IMR-90 (cell line): ENCODE results near the gene TLK2. TPM values are rescaled to one million over a fixed set of nuclear protein-coding genes. Genes with fewer than 3 reads are reported as not detected.
"Not testable (repeated sequence)": the region's sequence is repeated elsewhere in the genome, so short reads cannot be mapped to it uniquely, and the experiment has no call there.

ENCODE experiments used
- ATAC-seq: fragments of 200-7000 bp; cut with Tn5 transposase; 2 replicates; pipeline ENCODE4 v1.9.1; 2020; ENCODE audit warnings: low read depth, mild to moderate bottlenecking, moderate library complexity
- Bru-seq: library from RNA; stranded (reverse); fragments of 400-500 nt; gene quantifications from one replicate; lab custom pipeline; 2021; lab: Mats Ljungman, UMichigan
- BruChase-seq, 2 experiments: library from RNA; stranded (reverse); fragments of 400-500 nt; gene quantifications; one replicate each; lab custom pipeline; 2021; lab: Mats Ljungman, UMichigan
- BruUV-seq: library from RNA; stranded (reverse); fragments of 400-500 nt; replicated peaks from 2 replicates; lab custom pipeline; 2021; lab: Mats Ljungman, UMichigan
- CTCF ChIA-PET: fragments of 300-600 bp; formaldehyde crosslinking; extraction: SDS; loops from one replicate; lab custom pipeline; 2021; ENCODE audit warnings: antibody characterized with exemption; lab: Yijun Ruan, JAX
- POLR2A ChIA-PET: fragments of 300-600 bp; sonication (Branson Sonifier 250); formaldehyde crosslinking; loops from one replicate; lab custom pipeline; 2022; ENCODE audit warnings: antibody characterized with exemption; ENCODE audit not compliant: unreplicated experiment; lab: Charles Lee
- DNase-seq: peaks from one replicate; pipeline ENCODE4 v3.0.0; 2013
- H2AFZ ChIP-seq: replicated peaks from 2 replicates; pipeline ENCODE3; 2013; ENCODE audit warnings: low read length, mild to moderate bottlenecking; ENCODE audit not compliant: poor library complexity
- H2AK5ac ChIP-seq: 2 replicates; pipeline ENCODE4 v1.6.1; 2013; ENCODE audit warnings: low read depth, low read length, inconsistent platforms
- H2AK9ac ChIP-seq: replicated peaks from 2 replicates; pipeline ENCODE3; 2013; ENCODE audit warnings: mild to moderate bottlenecking, low read depth, low read length, moderate library complexity; ENCODE audit not compliant: poor library complexity
- H2BK120ac ChIP-seq: 2 replicates; pipeline ENCODE4 v1.6.1; 2013; ENCODE audit warnings: low read depth, low read length, inconsistent platforms
- H2BK15ac ChIP-seq: 3 replicates; pipeline ENCODE4 v1.6.1; 2013; ENCODE audit warnings: low read depth, low read length, inconsistent platforms
- H2BK20ac ChIP-seq: 2 replicates; pipeline ENCODE4 v1.6.1; 2013; ENCODE audit warnings: low read depth, mild to moderate bottlenecking, inconsistent platforms, low read length, moderate library complexity
- H2BK5ac ChIP-seq: 2 replicates; pipeline ENCODE4 v1.6.1; 2013; ENCODE audit warnings: mild to moderate bottlenecking, low read depth, low read length, inconsistent platforms; ENCODE audit not compliant: poor library complexity, severe bottlenecking
- H3K14ac ChIP-seq: replicated peaks from 2 replicates; pipeline ENCODE4 v1.6.1; 2013; ENCODE audit warnings: low read depth, low read length, inconsistent platforms
- H3K18ac ChIP-seq: 2 replicates; pipeline ENCODE4 v1.6.1; 2013; ENCODE audit warnings: low read depth, low read length, control low read depth
- H3K23ac ChIP-seq: 2 replicates; pipeline ENCODE4 v1.6.1; 2013; ENCODE audit warnings: low read depth, low read length, inconsistent platforms
- H3K27ac ChIP-seq: 2 replicates; pipeline ENCODE4 v1.5.1; 2013; ENCODE audit warnings: mild to moderate bottlenecking, control low read depth, low read length; ENCODE audit not compliant: insufficient read depth
- H3K27me3 ChIP-seq: 2 replicates; pipeline ENCODE4 v1.6.1; 2013; ENCODE audit warnings: low read length; ENCODE audit not compliant: control insufficient read depth, insufficient read depth
- H3K36me3 ChIP-seq: 2 replicates; pipeline ENCODE4 v1.6.1; 2013; ENCODE audit warnings: low read length, mixed read lengths; ENCODE audit not compliant: control insufficient read depth, insufficient read depth
- H3K4ac ChIP-seq: 2 replicates; pipeline ENCODE4 v1.6.1; 2013; ENCODE audit warnings: low read depth, low read length, inconsistent platforms
- H3K4me1 ChIP-seq: 2 replicates; pipeline ENCODE4 v1.6.1; 2013; ENCODE audit warnings: low read length, mixed read lengths; ENCODE audit not compliant: control insufficient read depth, insufficient read depth
- H3K4me2 ChIP-seq: 2 replicates; pipeline ENCODE4 v1.6.1; 2013; ENCODE audit warnings: low read depth, mild to moderate bottlenecking, control low read depth, low read length, moderate library complexity
- H3K4me3 ChIP-seq: 2 replicates; pipeline ENCODE4 v1.5.1; 2013; ENCODE audit warnings: low read depth, mild to moderate bottlenecking, control low read depth, low read length, moderate library complexity; ENCODE audit not compliant: insufficient read depth
- H3K56ac ChIP-seq: 2 replicates; pipeline ENCODE4 v1.6.1; 2013; ENCODE audit warnings: low read length, inconsistent platforms; ENCODE audit not compliant: insufficient read depth; ENCODE audit errors: extremely low read depth
- H3K79me1 ChIP-seq, 2 experiments: 2 replicates each; pipeline ENCODE4 v1.6.1; 2013; ENCODE audit warnings: low read length in 2 of 2, inconsistent platforms in 1 of 2, low read depth in 1 of 2
- H3K9ac ChIP-seq: 2 replicates; pipeline ENCODE4 v1.6.1; 2013; ENCODE audit warnings: low read depth, low read length, control low read depth
- H3K9me1 ChIP-seq: 2 replicates; pipeline ENCODE4 v1.6.1; 2013; ENCODE audit warnings: low read length, inconsistent platforms; ENCODE audit not compliant: insufficient read depth
- H3K9me3 ChIP-seq: 2 replicates; pipeline ENCODE4 v1.6.1; 2013; ENCODE audit warnings: low read length; ENCODE audit not compliant: control insufficient read depth, insufficient read depth
- H4K20me1 ChIP-seq: 2 replicates; pipeline ENCODE4 v1.6.1; 2013; ENCODE audit warnings: low read length, inconsistent platforms; ENCODE audit not compliant: insufficient read depth
- H4K5ac ChIP-seq: 2 replicates; pipeline ENCODE4 v1.6.1; 2013; ENCODE audit warnings: mild to moderate bottlenecking, low read depth, low read length, control low read depth
- H4K8ac ChIP-seq, 2 experiments: 2 replicates each; pipeline ENCODE4 v1.6.1; 2013; ENCODE audit warnings: low read depth in 2 of 2, low read length in 2 of 2, control low read depth in 1 of 2, inconsistent platforms in 1 of 2
- H4K91ac ChIP-seq: 2 replicates; pipeline ENCODE4 v1.6.1; 2013; ENCODE audit warnings: low read depth, low read length, inconsistent platforms; ENCODE audit not compliant: insufficient read depth
- MAZ ChIP-seq: IDR thresholded peaks from 2 replicates; pipeline ENCODE4 v1.6.1; 2012; ENCODE audit warnings: low read depth, mild to moderate bottlenecking, low read length, improper control_type of control experiment, moderate library complexity, borderline replicate concordance
- POLR2A ChIP-seq: IDR thresholded peaks from 2 replicates; pipeline ENCODE4 v1.6.1; 2012; ENCODE audit warnings: mild to moderate bottlenecking, low read depth, low read length
- RCOR1 ChIP-seq: IDR thresholded peaks from 2 replicates; pipeline ENCODE4 v1.6.1; 2012; ENCODE audit warnings: mild to moderate bottlenecking, low read length, improper control_type of control experiment; ENCODE audit not compliant: insufficient replicate concordance
- WGBS, 2 experiments: methylation state at CpG; one replicate each; pipeline versions ENCODE4 v1.1.5 to v1.1.7; 2013; ENCODE audit warnings: missing lambda C conversion rate in 2 of 2; ENCODE audit not compliant: insufficient read length in 1 of 2; ENCODE audit errors: extremely low coverage in 2 of 2; 5-methylcytosine and 5-hydroxymethylcytosine counted together
- dilution Hi-C: fragments of 300-500 bp; cut with HindIII; formaldehyde crosslinking; loops from one replicate; pipeline ENCODE4 v1.14.3; 2018; ENCODE audit warnings: low sequenced_read_pairs; ENCODE audit not compliant: unreplicated experiment
- in situ Hi-C: fragments of 300-500 bp; cut with MboI; formaldehyde crosslinking; loops from 3 replicates; pipeline ENCODE4 v1.14.3; 2019; ENCODE audit warnings: low sequenced_read_pairs, inconsistent platforms, mixed read lengths
- intact Hi-C: fragments of 100-400 bp; cut with micrococcal nuclease; formaldehyde crosslinking; loops from 2 replicates; pipeline ENCODE4 v1.10.0; 2022
- long read RNA-seq: library from polyadenylated mRNA; unstranded; transcript quantifications from one replicate; pipeline ENCODE4 v2.0.0, GENCODE V29; 2021; ENCODE audit not compliant: unreplicated experiment
- polyA plus RNA-seq, 3 experiments: library from polyadenylated mRNA; depleted of rRNA; stranded (reverse); fragments of >200 nt; gene quantifications; 2 replicates each; pipeline ENCODE4 v1.2.3, GENCODE V29; 2012; ENCODE audit warnings: low replicate concordance in 1 of 3
- total RNA-seq: library from RNA; depleted of rRNA; stranded (reverse); fragments of >200 nt; gene quantifications from 2 replicates; pipeline ENCODE4 v1.2.3, GENCODE V29; 2012; rRNA removed

Gene TLK2
- total RNA-seq (35.7 and 42.2 TPM in 2 replicates), polyA plus RNA-seq (2012; rRNA removed) (34.2 and 39.4 TPM in 2 replicates), Bru-seq, nascent RNA (percentile 89 among the genes with signal in this experiment), BruChase-seq, experiment 1, labeled RNA remaining after a 6-hour chase (percentile 87 among the genes with signal in this experiment), BruChase-seq, experiment 2, labeled RNA remaining after a 2-hour chase (percentile 79 among the genes with signal in this experiment)
- 12.8 and 13.6 TPM in 2 replicates for polyA plus RNA-seq (2012; cell fraction: cytosol; rRNA removed)
- 6.6 and 45.8 TPM in 2 replicates for polyA plus RNA-seq (2012; cell fraction: nucleus; rRNA removed; ENCODE audit: low replicate concordance)
- long read RNA-seq, transcript TLK2-202 (21 exons, 3,227 nt): major isoform, 10 of 62 reads
- long read RNA-seq, transcript TLK2-203 (22 exons, 3,449 nt): minor isoform, 9 of 62 reads
- long read RNA-seq, transcript TLK2-208 (1 exons, 3,536 nt): minor isoform, 9 of 62 reads
- long read RNA-seq, partial matches to known transcripts: 4 of 62 reads
- long read RNA-seq, other reads (novel, unspliced or antisense): 30 of 62 reads

- H3K9me1 ChIP-seq: 0 out of 2 replicates have a peak, but pooled peaks cover 3% of the 10 kb centered on the region
- DNase-seq: peak; percentile 69
- dilution Hi-C loops (no loop called here), intact Hi-C loops (no loop called here), in situ Hi-C loops (no loop called here)
- H3K4me2 ChIP-seq: peak within 1 kb of the TSS; percentile 90
- H3K56ac ChIP-seq: peak within 1 kb of the TSS; percentile 79; the same call in 1 of the 2 replicates
- peaks cover 4% of the 10 kb centered on the region for H3K4me1 ChIP-seq
- peak within 1 kb of the TSS; percentile 82 for H3K23ac ChIP-seq
- peaks cover 10 to 21% of the 10 kb centered on the region in 2 experiments for H3K79me1 ChIP-seq
- H2BK5ac ChIP-seq: peak within 1 kb of the TSS; percentile 60
- H3K36me3 ChIP-seq: peaks cover 1% of the 10 kb centered on the region; the same call in 1 of the 2 replicates
- peak; percentile 14; the same call in 1 of the 2 replicates for TF ChIP-seq MAZ
- TF ChIP-seq POLR2A: peak; percentile 70
- TF ChIP-seq RCOR1: no peak
- no peak within 1 kb of the TSS for H2BK120ac ChIP-seq
- H4K91ac ChIP-seq: peak within 1 kb of the TSS; percentile 32; the same call in 1 of the 2 replicates
- BruUV-seq: no TSS peak
- H3K18ac ChIP-seq: peak within 1 kb of the TSS; percentile 23; the same call in 1 of the 2 replicates
- peak within 1 kb of the TSS; percentile 73 for H2AK5ac ChIP-seq
- H3K14ac ChIP-seq: peak within 1 kb of the TSS; percentile 83
- H3K4me3 ChIP-seq: peak within 1 kb of the TSS; percentile 89
- no peak within 1 kb of the TSS for H2BK20ac ChIP-seq
- peak within 1 kb of the TSS; percentile 81 for H2AK9ac ChIP-seq
- ATAC-seq: peak; percentile 89
- H3K9me3 ChIP-seq: no peaks in the 10 kb centered on the region
- H3K27me3 ChIP-seq: no peaks in the 10 kb centered on the region
- no peaks in the 10 kb centered on the region for H4K20me1 ChIP-seq
- peak within 1 kb of the TSS; percentile 71 for H3K4ac ChIP-seq
- peak within 1 kb of the TSS; percentile 89 for H4K5ac ChIP-seq
- WGBS, 2 experiments: no CpG with 5 or more reads among the region's 59 CpGs
- H3K9ac ChIP-seq: peak within 1 kb of the TSS; percentile 95
- CTCF ChIA-PET: no interaction called here
- H2BK15ac ChIP-seq: no peak within 1 kb of the TSS
- H4K8ac ChIP-seq: peak within 1 kb of the TSS; percentile 62 to 72; a peak in 2 of 4 replicates
- POLR2A ChIA-PET: no interaction called here
- H3K27ac ChIP-seq: peak within 1 kb of the TSS; percentile 81
- peak within 1 kb of the TSS; percentile 49 for H2AFZ ChIP-seq
Observed at GRCh38 chr17:62478424-62478879, at the start of gene TLK2. TSS of gene TLK2 (plus strand) at chr17:62478825. CDS start at chr17:62481126, 2,301 bp downstream.

GRCh38 chr17:62435251-62435650, 43.4 kb upstream of the TLK2 start:
- in situ Hi-C loops, H2AK9ac ChIP-seq, H2BK120ac ChIP-seq, POLR2A ChIA-PET, H4K20me1 ChIP-seq, H4K8ac ChIP-seq, H2BK20ac ChIP-seq, H3K14ac ChIP-seq, H3K36me3 ChIP-seq, dilution Hi-C loops, H4K91ac ChIP-seq, H3K4me3 ChIP-seq, BruUV-seq, H3K9me3 ChIP-seq, H4K5ac ChIP-seq, CTCF ChIA-PET, ATAC-seq, H3K9ac ChIP-seq, H2BK5ac ChIP-seq, H3K4me2 ChIP-seq, H3K27me3 ChIP-seq, H3K56ac ChIP-seq, H2AK5ac ChIP-seq, H3K4me1 ChIP-seq, H2AFZ ChIP-seq, H3K18ac ChIP-seq, intact Hi-C loops, H2BK15ac ChIP-seq, DNase-seq, H3K9me1 ChIP-seq, H3K27ac ChIP-seq, H3K4ac ChIP-seq, H3K23ac ChIP-seq, H3K79me1 ChIP-seq: not testable (repeated sequence)
- WGBS, 2 experiments: no CpG with 5 or more reads among the region's 4 CpGs
